OCI-LY3 (cell line): Measurements from ENCODE around the gene DDX4.

Source experiments
- EZH2phosphoT487 ChIP-seq: fragments of 200-600 bp; shearing (Covaris generic); IDR thresholded peaks from 2 replicates; pipeline ENCODE4 v1.6.1; 2018; ENCODE audit warnings: antibody characterized with exemption, mixed run types, low read depth
- TF ChIP-seq, protein P1 (sequence below): fragments of 200-600, 300-600 bp; sonication (generic); IDR thresholded peaks from 2 replicates; pipeline ENCODE4 v1.5.1; 2014; ENCODE audit warnings: antibody characterized with exemption, low read length, low read depth

DNA sequence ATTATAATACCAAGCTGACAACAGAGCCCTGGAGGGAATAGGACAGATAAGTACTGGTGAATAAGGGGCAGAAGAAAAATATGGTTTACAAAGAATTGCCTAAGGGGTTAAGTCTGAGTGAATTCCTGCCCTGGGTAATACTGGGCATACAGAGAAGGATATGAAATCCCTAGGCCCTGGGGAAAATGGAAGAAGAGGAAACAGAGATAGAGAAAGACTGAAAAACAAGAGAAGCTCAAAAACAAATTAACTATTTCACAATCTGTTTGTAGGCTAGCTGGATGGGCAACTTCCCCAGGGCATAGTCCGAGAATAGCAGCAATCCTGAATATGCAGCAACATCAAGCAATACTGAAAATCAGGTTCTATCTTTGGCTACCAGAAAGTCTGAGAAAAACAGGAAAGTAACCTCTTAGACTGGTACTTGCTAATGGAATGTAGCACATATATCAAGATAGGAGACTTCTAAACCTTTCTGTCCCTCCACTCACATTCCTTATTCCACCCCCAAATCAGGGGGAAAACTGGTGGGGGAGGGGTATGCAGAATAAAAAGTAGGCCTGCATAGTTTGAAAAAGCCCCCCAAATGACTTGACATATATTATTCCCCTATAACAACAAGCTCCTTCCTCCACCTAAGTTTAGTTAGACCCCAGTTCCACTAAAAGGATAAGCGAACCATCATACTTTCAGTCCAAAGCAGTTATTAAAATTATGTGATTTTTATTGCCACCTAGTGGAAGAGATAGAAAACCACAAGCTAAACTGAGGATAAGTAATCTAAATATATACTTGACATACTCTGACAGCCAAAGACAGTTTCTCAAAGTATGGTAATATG is 46.4 kb upstream of the DDX4 start:
- TF ChIP-seq, protein P1, sequence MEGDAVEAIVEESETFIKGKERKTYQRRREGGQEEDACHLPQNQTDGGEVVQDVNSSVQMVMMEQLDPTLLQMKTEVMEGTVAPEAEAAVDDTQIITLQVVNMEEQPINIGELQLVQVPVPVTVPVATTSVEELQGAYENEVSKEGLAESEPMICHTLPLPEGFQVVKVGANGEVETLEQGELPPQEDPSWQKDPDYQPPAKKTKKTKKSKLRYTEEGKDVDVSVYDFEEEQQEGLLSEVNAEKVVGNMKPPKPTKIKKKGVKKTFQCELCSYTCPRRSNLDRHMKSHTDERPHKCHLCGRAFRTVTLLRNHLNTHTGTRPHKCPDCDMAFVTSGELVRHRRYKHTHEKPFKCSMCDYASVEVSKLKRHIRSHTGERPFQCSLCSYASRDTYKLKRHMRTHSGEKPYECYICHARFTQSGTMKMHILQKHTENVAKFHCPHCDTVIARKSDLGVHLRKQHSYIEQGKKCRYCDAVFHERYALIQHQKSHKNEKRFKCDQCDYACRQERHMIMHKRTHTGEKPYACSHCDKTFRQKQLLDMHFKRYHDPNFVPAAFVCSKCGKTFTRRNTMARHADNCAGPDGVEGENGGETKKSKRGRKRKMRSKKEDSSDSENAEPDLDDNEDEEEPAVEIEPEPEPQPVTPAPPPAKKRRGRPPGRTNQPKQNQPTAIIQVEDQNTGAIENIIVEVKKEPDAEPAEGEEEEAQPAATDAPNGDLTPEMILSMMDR, result peak; percentile 63
- no peak for TF ChIP-seq EZH2phosphoT487
